ENCODE measurements around the gene DOCK6.

Gene DOCK6

GRCh38 chr19:11242864-11243797 lies 19.2 kb downstream of the DOCK6 start:
- FAIRE-seq, result no peak

- FAIRE-seq, result no peak
These were observed 20.3 kb downstream of the DOCK6 start for GRCh38 chr19:11242025-11242424.

- no peak for FAIRE-seq
These were observed 22.3 kb downstream of the DOCK6 start for GRCh38 chr19:11240008-11240444.

GRCh38 chr19:11239377-11240000 lies 22.8 kb downstream of the DOCK6 start, which contains the start of gene ANGPTL8:
TSS of gene ANGPTL8 (plus strand) at chr19:11239619. CDS start at chr19:11239638, 19 bp downstream.
- no peak for FAIRE-seq

GRCh38 chr19:11238781-11239376 lies 23.4 kb downstream of the DOCK6 start:
- no peak for FAIRE-seq

- FAIRE-seq, result no peak
These were observed 24.3 kb downstream of the DOCK6 start for GRCh38 chr19:11238041-11238440.

GRCh38 chr19:11237321-11237720 lies 25.0 kb downstream of the DOCK6 start:
- FAIRE-seq, result no peak

- FAIRE-seq, result no peak
These were observed 25.7 kb downstream of the DOCK6 start for GRCh38 chr19:11236324-11237301.

GRCh38 chr19:11234486-11235075 lies 27.7 kb downstream of the DOCK6 start:
- FAIRE-seq, result no peak

- no peak for FAIRE-seq
These were observed 29.3 kb downstream of the DOCK6 start for GRCh38 chr19:11233073-11233472.

GRCh38 chr19:11232555-11232954 lies 29.8 kb downstream of the DOCK6 start:
- no peak for FAIRE-seq

- FAIRE-seq, result no peak
These were observed 31.5 kb downstream of the DOCK6 start for GRCh38 chr19:11230621-11231386.

- FAIRE-seq, result no peak
These were observed 35.0 kb downstream of the DOCK6 start for GRCh38 chr19:11227195-11227886.

GRCh38 chr19:11226716-11227166 lies 35.6 kb downstream of the DOCK6 start:
- no peak for FAIRE-seq

GRCh38 chr19:11225815-11226214 lies 36.5 kb downstream of the DOCK6 start:
- no peak for FAIRE-seq

- FAIRE-seq, result no peak
These were observed 37.2 kb downstream of the DOCK6 start for GRCh38 chr19:11225172-11225571.

- no peak for FAIRE-seq
These were observed 37.9 kb downstream of the DOCK6 start for GRCh38 chr19:11224429-11224828.

GRCh38 chr19:11223200-11223599 lies 39.1 kb downstream of the DOCK6 start:
- no peak for FAIRE-seq

- FAIRE-seq, result no peak
These were observed 41.2 kb downstream of the DOCK6 start for GRCh38 chr19:11221082-11221598.

- FAIRE-seq, result no peak
These were observed 47.9 kb downstream of the DOCK6 start for GRCh38 chr19:11214387-11214786.
